CD14-positive monocyte (primary cell): ENCODE results near the gene LEMD3. TPM values are rescaled to one million over a fixed set of nuclear protein-coding genes. Genes with fewer than 3 reads are reported as not detected.

Experiments
- DNase-seq, 3 donors: peaks; one replicate each; pipeline ENCODE4 v3.0.0-alpha.2; 2011 to 2022
- H2AFZ ChIP-seq: 2 replicates; pipeline ENCODE4 v1.6.0; 2012; ENCODE audit warnings: mild to moderate bottlenecking, low read depth, low read length, inconsistent platforms; ENCODE audit not compliant: insufficient read depth, poor library complexity, severe bottlenecking
- H3K27ac ChIP-seq, 2 donors: 1 replicate in 1 of 2; 2 replicates in 1 of 2; pipeline ENCODE4 v1.5.1; 2012 to 2013; ENCODE audit warnings: low read length in 2 of 2, control low read depth in 1 of 2, inconsistent platforms in 1 of 2, low read depth in 1 of 2, mild to moderate bottlenecking in 1 of 2
- H3K27me3 ChIP-seq, 2 donors: one replicate each; pipeline versions ENCODE4 v1.6.0 to v1.6.1; 2011 to 2013; ENCODE audit warnings: low read length in 2 of 2; ENCODE audit not compliant: control insufficient read depth in 2 of 2, insufficient read depth in 2 of 2
- H3K36me3 ChIP-seq, 2 donors: replicated peaks in 1 of 2; 1 replicate in 1 of 2; 2 replicates in 1 of 2; pipeline versions ENCODE4 v1.5.1 to v1.6.1; 2012 to 2013; ENCODE audit warnings: low read length in 2 of 2, control low read depth in 1 of 2, inconsistent platforms in 1 of 2, mild to moderate bottlenecking in 1 of 2; ENCODE audit not compliant: insufficient read depth in 2 of 2, control insufficient read depth in 1 of 2
- H3K4me1 ChIP-seq, 2 donors: 1 replicate in 1 of 2; 2 replicates in 1 of 2; pipeline versions ENCODE4 v1.5.1 to v1.6.1; 2012 to 2013; ENCODE audit warnings: low read length in 2 of 2, control low read depth in 1 of 2, inconsistent platforms in 1 of 2, mild to moderate bottlenecking in 1 of 2, moderate library complexity in 1 of 2; ENCODE audit not compliant: insufficient read depth in 2 of 2, control insufficient read depth in 1 of 2
- H3K4me2 ChIP-seq: replicated peaks from 2 replicates; pipeline ENCODE3; 2012; ENCODE audit warnings: low read length, moderate library complexity, mild to moderate bottlenecking; ENCODE audit not compliant: poor library complexity, severe bottlenecking; ENCODE audit errors: extremely low read depth
- H3K4me3 ChIP-seq, 3 experiments: fragments of 200-600 bp in 1 of 3; sonication (generic) in 1 of 3; replicated peaks in 1 of 3; 1 replicate in 2 of 3; 2 replicates in 1 of 3; pipeline ENCODE4 v1.5.1; 2011 to 2013; ENCODE audit warnings: low read length in 3 of 3, mild to moderate bottlenecking in 3 of 3, control low read depth in 2 of 3, low read depth in 2 of 3, inconsistent platforms in 1 of 3, moderate library complexity in 1 of 3
- H3K79me2 ChIP-seq: 2 replicates; pipeline ENCODE4 v1.6.0; 2012; ENCODE audit warnings: mild to moderate bottlenecking, control low read depth, inconsistent platforms, low read length, moderate library complexity; ENCODE audit not compliant: insufficient read depth
- H3K9ac ChIP-seq: 2 replicates; pipeline ENCODE4 v1.6.0; 2017; ENCODE audit warnings: low read length, mild to moderate bottlenecking; ENCODE audit not compliant: insufficient read depth, poor library complexity, severe bottlenecking
- H3K9me3 ChIP-seq, 2 donors: replicated peaks in 1 of 2; 1 replicate in 1 of 2; 2 replicates in 1 of 2; pipeline versions ENCODE4 v1.5.1 to v1.6.1; 2012 to 2013; ENCODE audit warnings: low read length in 2 of 2, control low read depth in 1 of 2; ENCODE audit not compliant: control insufficient read depth in 1 of 2, insufficient read depth in 1 of 2
- H4K20me1 ChIP-seq: 2 replicates; pipeline ENCODE4 v1.6.0; 2012; ENCODE audit warnings: mild to moderate bottlenecking, low read length, control low read depth, moderate library complexity; ENCODE audit not compliant: insufficient read depth
- H3K27ac Mint-ChIP-seq, 7 donors: one replicate each; pipeline ENCODE4 v1.8.0; 2020; ENCODE audit warnings: mild to moderate bottlenecking in 7 of 7, mixed read lengths in 7 of 7, moderate library complexity in 6 of 7, inconsistent platforms in 2 of 7
- H3K27me3 Mint-ChIP-seq, 3 donors: one replicate each; pipeline ENCODE4 v1.8.0; 2021 to 2022; ENCODE audit warnings: low read depth in 3 of 3, mild to moderate bottlenecking in 3 of 3, mixed read lengths in 3 of 3, moderate library complexity in 3 of 3, inconsistent platforms in 1 of 3
- H3K36me3 Mint-ChIP-seq, 2 donors: one replicate each; pipeline ENCODE4 v1.8.0; 2020; ENCODE audit warnings: mixed read lengths in 2 of 2, inconsistent platforms in 1 of 2, mild to moderate bottlenecking in 1 of 2
- H3K4me1 Mint-ChIP-seq: one replicate; pipeline ENCODE4 v1.8.0; 2020; ENCODE audit warnings: mild to moderate bottlenecking, mixed read lengths
- H3K4me3 Mint-ChIP-seq, 2 donors: one replicate each; pipeline ENCODE4 v1.8.0; 2020; ENCODE audit warnings: mild to moderate bottlenecking in 2 of 2, mixed read lengths in 2 of 2, moderate library complexity in 1 of 2
- H3K9me3 Mint-ChIP-seq, 7 donors: one replicate each; pipeline ENCODE4 v1.8.0; 2020 to 2022; ENCODE audit warnings: mixed read lengths in 7 of 7, mild to moderate bottlenecking in 6 of 7, moderate library complexity in 6 of 7, inconsistent platforms in 2 of 7
- CTCF ChIP-seq: fragments of 200-600 bp; IDR thresholded peaks from one replicate; pipeline ENCODE4 v1.8.0; 2022; ENCODE audit warnings: antibody characterized with exemption, mild to moderate bottlenecking
- WGBS: methylation state at CpG from one replicate; pipeline ENCODE4 v1.1.5; 2013; ENCODE audit warnings: missing lambda C conversion rate; ENCODE audit not compliant: insufficient coverage; 5-methylcytosine and 5-hydroxymethylcytosine counted together
- intact Hi-C, 2 donors: fragments of 100-400 bp; cut with micrococcal nuclease; formaldehyde crosslinking; loops; one replicate each; pipeline versions ENCODE4 v1.15.0 to v1.15.1; 2023
- polyA plus RNA-seq, 3 donors: library from polyadenylated mRNA; depleted of rRNA in 1 of 3; unstranded in 2 of 3; stranded (reverse) in 1 of 3; fragments of 300-500 nt in 2 of 3; fragments of >200 nt in 1 of 3; fragmentation: Illumina TruSeq in 2 of 3; gene quantifications; 1 replicate in 2 of 3; 2 replicates in 1 of 3; pipeline ENCODE4 v1.2.3, GENCODE V29; 2012 to 2021

Gene LEMD3
- polyA plus RNA-seq, 3 donors, result 11.3 to 12.3 (median 11.7) TPM

DNA sequence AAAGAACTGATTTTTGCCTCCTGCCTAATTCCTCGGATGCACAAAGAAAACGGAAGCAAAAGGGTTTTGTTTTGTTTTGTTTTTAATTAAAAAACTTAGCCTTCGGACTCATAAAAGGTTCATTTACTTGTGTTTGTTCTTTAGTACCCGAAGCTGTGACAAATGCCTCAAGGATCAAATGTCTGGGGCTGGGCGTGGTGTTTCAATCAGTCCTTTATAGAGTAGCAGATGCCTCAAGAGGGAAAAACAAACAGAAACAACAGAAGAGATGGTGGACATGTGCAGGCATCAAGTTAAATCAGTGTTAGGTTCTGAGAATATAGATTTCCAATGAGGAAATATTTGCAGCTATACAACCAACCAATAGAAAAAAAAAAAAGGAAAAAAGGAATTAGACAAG, 46.7 kb upstream of the LEMD3 start:
- no peak overlapping the region for H3K27ac ChIP-seq
- no peaks in the 10 kb centered on the region for H4K20me1 ChIP-seq
- no peak overlapping the region for H3K9ac ChIP-seq
- no peaks in the 10 kb centered on the region for H3K36me3 ChIP-seq
- Mint-ChIP-seq H3K4me1 (peaks cover 14% of the 10 kb centered on the region), H3K36me3 (peaks cover 0 to 3% of the 10 kb centered on the region in 2 donors), H3K27me3 (peaks cover 40 to 41% (median 41%) of the 10 kb centered on the region in 3 donors), H3K4me3 (peak overlapping the region in 1 of 2 donors; percentile 65), H3K27ac (no peak overlapping the region), H3K9me3 (peaks cover 0 to 12% (median 8%) of the 10 kb centered on the region in 7 donors)
- peaks cover 9 to 14% of the 10 kb centered on the region in 2 donors for H3K4me1 ChIP-seq
- H3K27me3 ChIP-seq, result peaks cover 35 to 48% of the 10 kb centered on the region in 2 donors
- no peaks in the 10 kb centered on the region for H3K79me2 ChIP-seq
- no peak overlapping the region for H3K4me2 ChIP-seq
- H2AFZ ChIP-seq, result no peak overlapping the region
- WGBS, result 91% methylated on average over 5 of the region's 5 CpGs
- H3K9me3 ChIP-seq, result peaks cover 0 to 14% of the 10 kb centered on the region in 2 donors
- DNase-seq, result no peak
- TF ChIP-seq CTCF, result no peak
- intact Hi-C loops, result no loop called here
- no peak overlapping the region for H3K4me3 ChIP-seq

DNA sequence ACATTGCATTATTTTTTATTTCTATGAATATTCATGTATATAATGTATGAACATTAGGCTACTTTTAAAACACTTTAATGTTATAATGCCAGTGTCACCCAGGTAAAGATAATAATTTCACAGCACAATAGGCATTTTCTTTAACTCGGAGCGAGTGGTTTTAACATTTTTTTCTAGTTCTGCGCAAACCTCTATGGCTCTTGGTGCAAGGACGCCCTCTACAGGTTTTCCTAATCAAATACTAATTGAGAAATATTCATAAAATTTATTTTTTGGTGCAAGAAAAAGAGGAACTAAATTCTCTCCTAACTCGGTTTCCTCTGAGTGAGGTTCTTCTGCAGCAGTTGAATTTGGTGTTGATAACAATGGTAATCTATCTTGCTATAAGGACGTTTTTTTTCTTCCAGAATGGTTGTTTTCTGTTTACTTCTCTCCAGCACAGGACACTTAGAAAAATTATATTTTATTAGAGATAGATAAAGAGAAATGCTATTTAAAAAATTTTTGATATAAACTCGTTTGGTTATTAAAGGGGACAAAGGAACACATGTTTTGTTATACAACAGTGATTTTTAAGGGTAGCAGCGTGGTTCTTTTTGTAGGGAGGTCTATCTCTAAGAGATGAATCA, 45.8 kb upstream of the LEMD3 start:
- no peaks in the 10 kb centered on the region for H3K79me2 ChIP-seq
- Mint-ChIP-seq H3K36me3 (peaks cover 0 to 3% of the 10 kb centered on the region in 2 donors), H3K4me3 (peak overlapping the region in 1 of 2 donors; percentile 57), H3K9me3 (peaks cover 0 to 12% (median 8%) of the 10 kb centered on the region in 7 donors), H3K4me1 (peaks cover 14% of the 10 kb centered on the region), H3K27ac (no peak overlapping the region), H3K27me3 (peaks cover 36 to 39% (median 36%) of the 10 kb centered on the region in 3 donors)
- peaks cover 9 to 14% of the 10 kb centered on the region in 2 donors for H3K4me1 ChIP-seq
- whole genome bisulfite sequencing, result no CpG with 5 or more reads among the region's 8 CpGs
- H3K27ac ChIP-seq, result no peak overlapping the region
- TF ChIP-seq CTCF, result peak; percentile 78
- H4K20me1 ChIP-seq, result no peaks in the 10 kb centered on the region
- no peak overlapping the region for H3K9ac ChIP-seq
- no peak overlapping the region for H3K4me2 ChIP-seq
- DNase-seq, result peak; percentile 35 to 59 (median 51)
- no peak overlapping the region for H2AFZ ChIP-seq
- H3K36me3 ChIP-seq, result no peaks in the 10 kb centered on the region
- H3K27me3 ChIP-seq, result peaks cover 30 to 43% of the 10 kb centered on the region in 2 donors
- no peak overlapping the region for H3K4me3 ChIP-seq
- intact Hi-C loops, result no loop called here
- H3K9me3 ChIP-seq, result peaks cover 0 to 14% of the 10 kb centered on the region in 2 donors
